ENCODE results near the gene NRXN3.

NRXN3 gene

GRCh38 chr14:78666336-78667056 lies 496.3 kb downstream of the NRXN3 start:
- no peak for DNase-seq

GRCh38 chr14:78667141-78667540 lies 497.0 kb downstream of the NRXN3 start:
- DNase-seq: no peak

GRCh38 chr14:78673845-78674244 lies 503.7 kb downstream of the NRXN3 start:
- no peak for DNase-seq

GRCh38 chr14:78674820-78675219 lies 504.6 kb downstream of the NRXN3 start:
- DNase-seq: no peak

GRCh38 chr14:78683206-78683605 lies 513.0 kb downstream of the NRXN3 start:
- no peak for DNase-seq

GRCh38 chr14:78683981-78684380 lies 513.8 kb downstream of the NRXN3 start:
- no peak for DNase-seq

GRCh38 chr14:78688503-78688902 lies 518.3 kb downstream of the NRXN3 start:
- no peak for DNase-seq

GRCh38 chr14:78690836-78691235 lies 520.7 kb downstream of the NRXN3 start:
- DNase-seq: no peak

GRCh38 chr14:78697341-78697740 lies 527.2 kb downstream of the NRXN3 start:
- no peak for DNase-seq

- no peak for DNase-seq
Observed at GRCh38 chr14:78698991-78699390, 528.8 kb downstream of the NRXN3 start.

GRCh38 chr14:78700236-78700635 lies 530.1 kb downstream of the NRXN3 start:
- DNase-seq: no peak

- DNase-seq: no peak
Observed at GRCh38 chr14:78701246-78701645, 531.1 kb downstream of the NRXN3 start.

- DNase-seq: no peak
Observed at GRCh38 chr14:78704965-78705364, 534.8 kb downstream of the NRXN3 start.

GRCh38 chr14:78705989-78706388 lies 535.8 kb downstream of the NRXN3 start:
- no peak for DNase-seq

GRCh38 chr14:78709795-78710557 lies 539.8 kb downstream of the NRXN3 start:
- DNase-seq: no peak

- DNase-seq: no peak
Observed at GRCh38 chr14:78710963-78711362, 540.8 kb downstream of the NRXN3 start.

GRCh38 chr14:78713716-78714115 lies 543.5 kb downstream of the NRXN3 start:
- DNase-seq: no peak

GRCh38 chr14:78714711-78715110 lies 544.5 kb downstream of the NRXN3 start:
- no peak for DNase-seq

GRCh38 chr14:78721756-78722480 lies 551.7 kb downstream of the NRXN3 start:
- no peak for DNase-seq

- no peak for DNase-seq
Observed at GRCh38 chr14:78725086-78725485, 554.9 kb downstream of the NRXN3 start.

- DNase-seq: no peak
Observed at GRCh38 chr14:78737116-78737515, 566.9 kb downstream of the NRXN3 start.

GRCh38 chr14:78737601-78738000 lies 567.4 kb downstream of the NRXN3 start:
- DNase-seq: no peak

GRCh38 chr14:78746086-78746595 lies 576.0 kb downstream of the NRXN3 start:
- DNase-seq: no peak

- no peak for DNase-seq
Observed at GRCh38 chr14:78747813-78748212, 577.6 kb downstream of the NRXN3 start.
